ENCODE data around the gene MRPL41.
"Not testable (repeated sequence)": the region's sequence is repeated elsewhere in the genome, so short reads cannot be mapped to it uniquely, and the experiment has no call there.

Gene MRPL41

GRCh38 chr9:137522746-137523455, 28.8 kb upstream of the MRPL41 start:
- DNase-seq, result no peak

DNA sequence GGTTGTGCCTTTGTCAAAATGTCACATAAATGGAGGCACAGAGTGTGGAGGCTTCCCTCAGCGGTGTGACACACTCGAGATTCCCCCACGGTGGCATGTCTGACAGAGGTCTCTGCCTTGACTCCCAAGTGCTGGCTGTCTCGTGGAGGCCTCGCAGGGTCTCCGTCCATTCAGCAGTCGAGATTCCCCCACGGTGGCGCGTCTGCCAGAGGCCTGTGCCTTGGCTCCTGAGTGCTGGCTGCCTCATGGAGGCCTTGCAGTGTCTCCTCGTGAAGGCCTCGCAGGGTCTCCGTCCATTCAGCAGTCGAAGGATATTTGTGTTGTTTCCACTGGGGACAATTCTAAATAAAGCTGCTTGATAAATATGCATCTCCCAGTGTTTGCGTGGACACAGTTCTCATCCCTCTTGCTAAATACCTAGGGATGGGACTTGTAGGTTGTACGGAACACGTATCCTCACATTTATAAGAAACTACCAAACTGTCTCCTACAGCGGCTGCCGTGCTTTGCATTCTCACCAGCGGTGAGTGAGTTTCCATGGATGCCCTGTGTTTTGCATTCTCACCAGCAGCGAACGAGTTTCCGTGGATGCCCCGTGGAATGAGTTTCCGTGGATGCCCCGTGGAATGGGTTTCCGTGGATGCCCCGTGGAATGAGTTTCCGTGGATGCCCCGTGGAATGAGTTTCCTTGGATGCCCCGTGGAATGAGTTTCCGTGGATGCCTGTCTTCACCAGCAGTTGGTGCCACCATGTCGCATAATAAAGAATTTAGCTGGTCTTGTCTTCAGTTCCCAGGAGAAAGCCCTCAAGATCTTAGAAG, 27.3 kb upstream of the MRPL41 start:
- DNase-seq, result no peak

DNA sequence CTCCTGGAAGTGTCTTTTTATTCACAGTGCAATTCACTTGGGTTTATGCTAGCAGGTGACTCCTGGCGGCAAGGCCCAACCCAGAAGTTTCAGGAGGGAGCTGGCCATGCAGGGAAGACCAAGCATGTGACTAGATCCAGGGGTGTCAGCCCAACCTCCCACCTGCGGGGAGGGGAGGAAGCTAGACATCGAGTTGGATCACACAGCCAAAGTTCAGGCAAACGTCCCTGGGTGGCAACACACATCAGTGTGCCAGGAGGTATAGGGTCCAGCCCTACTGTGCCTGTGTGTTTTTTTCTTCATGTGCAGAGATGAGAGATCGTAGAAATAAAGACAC, 26.7 kb upstream of the MRPL41 start:
- DNase-seq, result no peak

GRCh38 chr9:137530331-137530730, 21.3 kb upstream of the MRPL41 start:
- no peak for DNase-seq

- DNase-seq, result no peak
Observed at GRCh38 chr9:137531099-137531765, 20.4 kb upstream of the MRPL41 start.

DNA sequence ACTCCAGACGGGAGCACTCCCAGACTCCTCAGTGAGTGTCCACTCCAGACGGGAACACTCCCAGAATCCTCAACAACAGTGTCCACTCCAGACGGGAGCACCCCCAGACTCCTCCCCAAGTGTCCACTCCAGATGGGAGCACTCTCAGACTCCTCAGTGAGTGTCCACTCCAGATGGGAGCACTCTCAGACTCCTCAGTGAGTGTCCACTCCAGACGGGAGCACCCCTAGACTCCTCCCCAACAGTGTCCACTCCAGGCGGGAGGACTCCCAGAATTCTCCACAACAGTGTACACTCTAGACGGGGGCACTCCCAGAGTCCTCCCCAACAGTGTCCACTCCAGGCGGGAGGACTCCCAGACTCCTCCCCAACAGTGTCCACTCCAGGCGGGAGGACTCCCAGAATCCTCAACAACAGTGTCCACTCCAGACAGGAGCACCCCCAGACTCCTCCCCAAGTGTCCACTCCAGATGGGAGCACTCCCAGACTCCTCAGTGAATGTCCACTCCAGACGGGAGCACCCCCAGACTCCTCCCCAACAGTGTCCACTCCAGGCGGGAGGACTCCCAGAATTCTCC, 18.7 kb upstream of the MRPL41 start:
- DNase-seq, result not testable (repeated sequence)

DNA sequence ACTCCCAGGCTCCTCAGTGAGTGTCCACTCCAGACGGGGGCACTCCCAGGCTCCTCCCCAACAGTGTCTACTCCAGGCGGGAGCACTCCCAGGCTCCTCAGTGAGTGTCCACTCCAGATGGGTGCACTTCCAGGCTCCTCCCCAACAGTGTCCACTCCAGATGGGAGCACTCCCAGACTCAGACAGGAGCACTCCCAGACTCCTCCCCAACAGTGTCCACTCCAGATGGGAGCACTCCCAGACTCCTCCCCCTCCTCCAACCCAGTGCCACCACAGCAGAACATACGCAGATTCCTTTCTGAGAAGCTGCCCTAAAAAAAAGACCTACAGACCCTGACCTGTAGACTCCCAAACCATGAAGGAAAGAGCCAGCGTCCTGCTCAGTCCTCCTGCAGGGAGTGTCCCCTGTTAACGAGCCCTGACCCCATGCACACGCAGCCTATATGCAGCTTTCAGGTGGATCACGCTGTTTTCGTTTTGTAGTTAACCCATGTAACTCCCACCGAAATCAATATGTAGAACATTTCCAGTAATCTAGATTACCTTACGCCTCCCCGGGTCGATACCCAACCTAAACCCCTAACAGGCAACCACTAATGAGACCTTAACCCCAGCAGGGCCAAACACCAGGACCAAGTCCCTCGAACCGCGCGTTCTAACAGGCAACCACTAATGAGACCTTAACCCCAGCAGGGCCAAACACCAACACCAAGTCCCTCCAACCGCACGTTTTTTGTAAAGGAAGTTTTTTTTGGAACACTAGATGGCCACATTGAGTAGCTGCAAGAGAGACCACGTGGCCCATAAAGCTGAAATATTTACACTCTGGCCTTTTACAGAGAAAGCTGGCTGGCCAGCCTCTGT, 17.2 kb upstream of the MRPL41 start:
- no peak for DNase-seq

DNA sequence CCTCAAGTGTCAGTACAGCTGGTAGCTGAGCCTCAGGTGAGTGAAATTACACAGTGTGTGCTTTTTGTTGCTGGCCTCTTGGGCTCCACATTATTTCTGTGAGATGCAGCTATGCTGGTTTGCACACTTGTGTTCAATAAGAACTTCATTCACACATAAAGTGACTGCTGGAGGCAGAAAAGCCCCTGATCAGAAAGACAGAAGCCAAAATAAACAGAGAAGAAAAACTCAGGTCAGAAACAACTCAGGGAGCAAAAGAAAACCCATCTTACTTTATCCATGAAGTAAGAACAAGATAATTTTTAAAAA, 16.6 kb upstream of the MRPL41 start:
- no peak for DNase-seq

DNA sequence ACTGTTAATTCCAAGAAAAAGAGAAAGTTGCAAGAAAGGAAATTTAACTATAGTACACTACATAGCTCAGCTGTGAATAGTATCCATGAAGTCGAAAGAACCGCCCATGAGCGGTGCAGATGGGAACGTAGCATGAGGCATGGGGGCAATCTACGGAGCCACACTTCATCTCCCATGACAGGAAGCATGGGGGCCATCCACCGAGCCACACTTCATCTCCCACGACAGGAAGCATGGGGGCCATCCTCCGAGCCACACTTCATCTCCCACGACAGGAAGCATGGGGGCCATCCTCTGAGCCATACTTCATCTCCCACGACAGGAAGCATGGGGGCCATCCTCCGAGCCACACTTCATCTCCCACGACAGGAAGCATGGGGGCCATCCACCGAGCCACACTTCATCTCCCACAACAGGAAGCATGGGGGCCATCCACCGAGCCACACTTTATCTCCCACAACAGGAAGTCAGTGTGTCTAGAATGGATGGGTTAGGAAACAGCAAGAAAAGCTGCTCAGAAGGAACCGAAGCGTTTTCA, 15.0 kb upstream of the MRPL41 start:
- DNase-seq, result not testable (repeated sequence)

DNA sequence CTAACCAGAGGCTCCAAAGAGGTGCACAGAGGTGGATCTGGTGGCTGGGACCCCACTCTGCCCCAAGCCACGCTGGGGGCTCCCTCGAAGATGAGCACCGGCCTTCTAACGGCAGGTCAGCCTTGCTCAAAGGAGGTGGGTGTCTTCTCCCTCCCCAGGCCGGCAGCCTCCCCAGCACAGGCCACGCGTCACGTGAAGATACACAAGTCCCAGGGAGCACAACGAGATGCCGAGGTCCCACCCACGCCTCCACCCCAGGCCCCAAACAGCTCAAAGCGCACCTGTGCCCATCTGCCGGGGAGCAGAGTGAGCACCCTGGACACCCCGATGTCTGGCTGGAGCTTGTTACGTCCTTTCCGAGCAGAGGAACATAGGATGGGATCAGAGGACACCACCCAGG, 13.6 kb upstream of the MRPL41 start:
- no peak for DNase-seq

GRCh38 chr9:137540536-137540935, 11.1 kb upstream of the MRPL41 start:
- DNase-seq, result no peak

DNA sequence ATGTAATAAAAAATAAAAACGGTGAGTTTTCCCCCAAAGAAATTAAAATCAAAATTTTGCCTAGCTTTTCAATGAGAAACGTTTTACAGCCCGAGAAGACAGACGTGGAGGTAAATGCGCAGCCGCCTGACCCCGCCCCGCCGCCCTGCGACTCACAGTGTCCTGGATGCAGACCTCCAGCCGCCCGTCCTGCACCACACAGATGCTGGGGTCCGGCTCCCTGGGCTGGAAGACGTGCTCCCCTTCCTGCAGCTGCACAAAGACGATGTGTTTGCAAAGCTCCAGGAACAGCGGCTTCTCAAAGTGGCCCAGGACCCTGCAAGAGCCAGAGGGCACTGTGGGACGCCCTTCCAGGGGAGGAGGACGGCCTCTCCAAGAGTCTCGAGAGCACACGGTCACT, 9.2 kb upstream of the MRPL41 start:
- no peak for DNase-seq

DNA sequence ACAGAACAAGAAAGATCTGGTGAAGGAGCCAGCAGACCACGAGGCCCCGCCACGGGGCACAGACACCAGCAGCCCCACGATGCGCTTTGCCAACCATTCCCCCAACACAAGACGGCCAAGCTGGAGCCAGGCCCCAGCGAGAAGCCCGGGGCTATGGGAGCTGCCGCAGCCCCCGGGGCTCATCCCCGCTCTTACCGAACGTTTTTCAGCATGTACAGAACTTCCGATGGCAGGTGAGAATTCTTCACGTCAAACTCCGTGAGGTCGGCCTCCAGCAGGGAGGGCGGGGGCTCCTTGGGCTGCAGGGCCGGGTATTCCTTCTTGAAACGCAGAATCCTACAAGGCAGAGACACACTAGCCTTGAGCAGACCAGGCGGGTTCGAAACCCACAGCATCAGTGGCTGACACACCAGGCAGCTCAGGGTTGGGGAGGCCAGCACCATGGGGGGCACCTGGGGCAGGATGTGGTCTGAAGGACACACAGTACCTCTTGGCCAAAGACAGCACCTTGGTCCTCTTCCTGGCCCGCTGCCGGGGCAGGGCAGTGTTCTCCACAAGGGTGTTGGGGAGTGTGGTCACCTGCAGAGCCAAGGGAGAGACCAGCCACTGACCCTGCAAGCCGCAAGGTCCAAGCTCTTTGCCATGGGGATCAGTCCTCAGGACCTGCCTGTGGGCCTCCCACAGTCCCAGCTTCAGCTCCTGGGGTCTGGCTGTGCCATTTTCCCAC, 8.3 kb upstream of the MRPL41 start:
- DNase-seq, result no peak

DNA sequence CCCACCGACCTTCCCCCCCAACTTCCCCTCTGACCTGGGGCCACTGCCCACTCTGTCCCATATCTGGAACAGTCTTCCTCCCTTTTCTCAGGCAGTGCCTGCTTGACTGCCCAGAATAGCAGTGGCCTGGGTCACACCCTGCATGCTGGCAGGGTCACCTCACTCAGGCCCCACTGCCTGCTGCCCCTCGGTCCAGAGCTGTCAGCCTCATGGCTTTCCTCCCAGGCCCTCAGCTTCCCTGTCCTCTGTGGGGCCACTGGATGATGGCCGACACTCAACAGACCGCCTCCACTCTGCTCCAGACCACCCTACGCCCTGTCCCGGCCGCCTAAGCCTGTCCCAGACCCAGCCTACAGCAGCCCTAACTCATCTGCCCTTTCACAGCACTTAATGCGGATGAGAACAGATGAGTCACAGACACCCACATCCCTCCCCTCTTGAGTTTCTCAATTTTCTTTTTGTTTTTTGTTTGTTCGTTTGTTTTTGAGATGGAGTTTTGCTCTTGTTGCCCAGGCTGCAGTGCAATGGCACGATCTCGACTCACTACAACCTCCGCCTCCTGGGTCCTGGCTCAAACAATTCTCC, 7.4 kb upstream of the MRPL41 start:
- DNase-seq, result no peak

- DNase-seq, result no peak
Observed at GRCh38 chr9:137545123-137545522, 6.6 kb upstream of the MRPL41 start.

- no peak for DNase-seq
Observed at GRCh38 chr9:137547687-137548543, 3.8 kb upstream of the MRPL41 start.

GRCh38 chr9:137550231-137550621, 1.5 kb upstream of the MRPL41 start, which contains the start of gene PNPLA7:
Gene PNPLA7, minus strand, starts transcription at chr9:137550402. Its CDS starts 205 bp downstream, at chr9:137550197.
- DNase-seq, result peak; percentile 74 to 77

- not testable (repeated sequence) for DNase-seq
Observed at GRCh38 chr9:137550958-137551263, 768 bp upstream of the MRPL41 start.

DNA sequence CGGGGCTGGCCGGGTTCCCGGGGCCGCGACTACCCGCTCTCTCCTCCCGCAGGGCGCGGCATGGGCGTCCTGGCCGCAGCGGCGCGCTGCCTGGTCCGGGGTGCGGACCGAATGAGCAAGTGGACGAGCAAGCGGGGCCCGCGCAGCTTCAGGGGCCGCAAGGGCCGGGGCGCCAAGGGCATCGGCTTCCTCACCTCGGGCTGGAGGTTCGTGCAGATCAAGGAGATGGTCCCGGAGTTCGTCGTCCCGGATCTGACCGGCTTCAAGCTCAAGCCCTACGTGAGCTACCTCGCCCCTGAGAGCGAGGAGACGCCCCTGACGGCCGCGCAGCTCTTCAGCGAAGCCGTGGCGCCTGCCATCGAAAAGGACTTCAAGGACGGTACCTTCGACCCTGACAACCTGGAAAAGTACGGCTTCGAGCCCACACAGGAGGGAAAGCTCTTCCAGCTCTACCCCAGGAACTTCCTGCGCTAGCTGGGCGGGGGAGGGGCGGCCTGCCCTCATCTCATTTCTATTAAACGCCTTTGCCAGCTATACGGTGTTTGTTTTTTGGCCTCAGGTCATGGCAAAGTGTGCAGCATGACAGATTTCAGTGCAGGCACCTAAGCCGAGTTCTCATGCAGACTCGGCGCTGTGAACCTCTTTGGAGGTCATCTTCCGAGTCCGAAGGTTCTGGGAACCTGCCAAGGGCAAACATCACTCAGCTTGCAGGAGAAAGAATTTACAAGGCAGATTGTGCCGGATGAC, 516 bp downstream of the MRPL41 start:
- DNase-seq, result no peak

DNA sequence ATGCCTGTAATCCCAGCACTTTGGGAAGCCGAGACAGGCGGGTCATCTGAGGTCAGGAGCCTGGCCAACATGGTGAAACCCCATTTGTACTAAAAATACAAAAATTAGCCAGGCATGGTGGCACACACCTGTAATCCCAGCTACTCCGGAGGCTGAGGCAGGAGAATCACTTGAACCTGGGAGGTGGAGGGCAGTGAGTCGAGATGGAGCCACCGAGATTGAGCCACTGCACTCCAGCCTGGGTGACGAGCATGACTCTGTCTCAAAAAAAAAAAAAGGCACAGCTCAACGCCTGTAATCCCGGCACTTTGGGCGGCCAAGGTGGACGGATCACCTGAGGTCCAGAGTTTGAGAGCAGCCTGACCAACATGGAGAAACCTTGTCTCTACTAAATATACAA, 2.0 kb downstream of the MRPL41 start:
- DNase-seq, result not testable (repeated sequence)
